A673 (cell line): ENCODE measurements around the gene GABRR2. TPM values are rescaled to one million over a fixed set of nuclear protein-coding genes. Genes with fewer than 3 reads are reported as not detected.

Experiments
- BruUV-seq: library from RNA; stranded (reverse); fragments of 400-500 nt; replicated peaks from 2 replicates; lab custom pipeline; 2021; lab: Mats Ljungman, UMichigan
- CTCF ChIA-PET: fragments of 300-600 bp; sonication (Branson Sonifier 250); formaldehyde crosslinking; loops from one replicate; lab custom pipeline; 2022; ENCODE audit warnings: antibody characterized with exemption; lab: Charles Lee
- POLR2A ChIA-PET: fragments of 300-600 bp; sonication (Branson Sonifier 250); formaldehyde crosslinking; loops from one replicate; lab custom pipeline; 2022; ENCODE audit warnings: antibody characterized with exemption; ENCODE audit not compliant: low non-redundant PET; lab: Charles Lee
- DNase-seq: peaks from one replicate; pipeline ENCODE4 v3.0.0-alpha.2; 2015; ENCODE audit warnings: low spot score
- H3K27ac ChIP-seq: fragments of 200-600 bp; sonication (generic); 2 replicates; pipeline ENCODE4 v1.5.1; 2016; ENCODE audit warnings: mixed run types, low read depth, mild to moderate bottlenecking, mixed read lengths, antibody characterized with exemption, low read length; ENCODE audit not compliant: poor library complexity, severe bottlenecking
- H3K27me3 ChIP-seq: fragments of 200-600 bp; sonication (generic); replicated peaks from 2 replicates; pipeline ENCODE4 v1.6.1; 2017; ENCODE audit warnings: mixed run types, low read depth, mild to moderate bottlenecking, mixed read lengths, antibody characterized with exemption, low read length; ENCODE audit not compliant: insufficient read depth, poor library complexity
- H3K36me3 ChIP-seq: fragments of 200-600 bp; sonication (generic); 2 replicates; pipeline ENCODE4 v1.6.1; 2016; ENCODE audit warnings: mixed run types, mild to moderate bottlenecking, mixed read lengths, antibody characterized with exemption, low read length; ENCODE audit not compliant: insufficient read depth, poor library complexity, severe bottlenecking
- H3K4me1 ChIP-seq: fragments of 200-600 bp; sonication (generic); 2 replicates; pipeline ENCODE4 v1.6.1; 2017; ENCODE audit warnings: mixed run types, mild to moderate bottlenecking, mixed read lengths, antibody characterized with exemption, low read length; ENCODE audit not compliant: insufficient read depth, poor library complexity, severe bottlenecking
- H3K4me3 ChIP-seq: fragments of 200-600 bp; sonication (generic); 2 replicates; pipeline ENCODE4 v1.5.1; 2016; ENCODE audit warnings: low read depth, mixed run types, mild to moderate bottlenecking, mixed read lengths, low read length; ENCODE audit not compliant: poor library complexity, severe bottlenecking
- H3K9me3 ChIP-seq: fragments of 200-600 bp; sonication (generic); 2 replicates; pipeline ENCODE4 v1.6.1; 2016; ENCODE audit warnings: mixed run types, low read depth, mild to moderate bottlenecking, mixed read lengths, antibody characterized with exemption, low read length; ENCODE audit not compliant: poor library complexity, severe bottlenecking
- CTCF ChIP-seq: fragments of 300-800, 200-600 bp; sonication (generic); conservative IDR thresholded peaks from 2 replicates; pipeline ENCODE4 v1.5.1; 2017; ENCODE audit warnings: low read depth, mild to moderate bottlenecking, antibody characterized with exemption, low read length, moderate library complexity, mixed read lengths
- EZH2 ChIP-seq: fragments of 200-600 bp; sonication (generic); IDR thresholded peaks from 2 replicates; pipeline ENCODE4 v1.6.1; 2017; ENCODE audit warnings: borderline replicate concordance, low read depth, mild to moderate bottlenecking, mixed read lengths, antibody characterized with exemption, low read length; ENCODE audit not compliant: poor library complexity, severe bottlenecking
- intact Hi-C: fragments of 100-400 bp; cut with micrococcal nuclease; formaldehyde crosslinking; loops from one replicate; pipeline ENCODE4 v1.10.0; 2022; ENCODE audit not compliant: unreplicated experiment
- total RNA-seq: library from RNA; stranded (reverse); gene quantifications from 2 replicates; pipeline ENCODE4 v1.2.3, GENCODE V29; 2021

The GABRR2 gene
- total RNA-seq, 1 experiment from 2014 or later, result 0.67 TPM

DNA sequence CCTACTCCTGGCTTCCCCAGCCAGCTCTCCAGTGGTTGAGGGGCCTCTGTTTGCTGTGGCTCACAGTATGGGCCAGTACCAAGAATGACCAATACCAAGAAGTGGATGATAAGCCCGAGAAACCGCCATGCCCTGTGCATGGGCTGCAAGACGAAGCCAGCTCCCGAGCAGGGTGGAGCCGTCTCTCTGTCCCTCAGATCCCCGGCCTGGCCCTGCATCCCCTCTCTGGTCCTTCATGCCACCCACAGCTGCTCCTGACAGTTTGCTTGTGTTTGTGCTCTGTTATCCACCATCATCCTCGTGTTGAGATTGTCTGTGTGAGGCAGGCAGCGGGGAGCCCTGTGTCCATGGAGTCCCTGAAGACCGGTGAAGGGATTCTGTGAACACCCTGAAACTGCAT lies 36.1 kb downstream of the GABRR2 start:
- TF ChIP-seq EZH2 (no peak), CTCF (no peak)
- intact Hi-C loops, result no loop called here
- Histone ChIP-seq H3K27me3 (no peaks in the 10 kb centered on the region), H3K4me1 (no peaks in the 10 kb centered on the region), H3K36me3 (no peaks in the 10 kb centered on the region), H3K27ac (no peak overlapping the region), H3K9me3 (no peaks in the 10 kb centered on the region), H3K4me3 (no peak overlapping the region)
- POLR2A ChIA-PET, result interaction anchor here (0.6 kb wide), 1 partner anchor 288 kb away, joined by 5 read pairs; no protein-coding TSS in a partner anchor
- CTCF ChIA-PET, result no interaction called here
- no TSS peak for BruUV-seq
- no peak for DNase-seq

DNA sequence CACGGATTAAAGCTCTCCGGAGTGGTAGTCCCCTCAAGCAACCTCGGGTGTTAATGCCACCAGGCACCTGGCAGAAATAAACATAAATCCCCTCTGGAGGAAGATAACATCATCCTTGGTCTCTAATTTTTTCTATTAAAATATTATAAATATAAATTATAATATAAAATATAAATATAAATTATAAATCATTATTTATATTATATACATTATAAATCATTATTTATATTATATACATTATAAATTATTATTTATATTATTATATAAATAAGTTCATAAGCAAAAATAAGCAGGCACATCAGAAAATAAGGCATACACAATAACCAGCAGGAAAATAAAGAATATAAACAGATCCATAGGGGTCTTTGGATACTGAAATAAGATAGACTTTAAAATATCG lies 39.2 kb downstream of the GABRR2 start:
- Histone ChIP-seq H3K27ac (no peak overlapping the region), H3K36me3 (no peaks in the 10 kb centered on the region), H3K9me3 (no peaks in the 10 kb centered on the region), H3K4me3 (no peak overlapping the region), H3K27me3 (no peaks in the 10 kb centered on the region), H3K4me1 (no peaks in the 10 kb centered on the region)
- BruUV-seq, result no TSS peak
- intact Hi-C loops, result no loop called here
- ChIA-PET CTCF (no interaction called here), POLR2A (no interaction called here)
- DNase-seq, result no peak
- no peak for TF ChIP-seq EZH2

- intact Hi-C loops, result no loop called here
- DNase-seq, result no peak
- Histone ChIP-seq H3K27me3 (no peaks in the 10 kb centered on the region), H3K4me1 (no peaks in the 10 kb centered on the region), H3K4me3 (no peak overlapping the region), H3K9me3 (no peaks in the 10 kb centered on the region), H3K36me3 (no peaks in the 10 kb centered on the region), H3K27ac (no peak overlapping the region)
- no peak for TF ChIP-seq EZH2
- no peak for TF ChIP-seq CTCF
- ChIA-PET CTCF (no interaction called here), POLR2A (no interaction called here)
- no TSS peak for BruUV-seq
Observed at GRCh38 chr6:89273816-89274215, 41.3 kb downstream of the GABRR2 start.

- no TSS peak for BruUV-seq
- ChIA-PET CTCF (no interaction called here), POLR2A (no interaction called here)
- DNase-seq, result no peak
- Histone ChIP-seq H3K4me3 (no peak overlapping the region), H3K27ac (no peak overlapping the region), H3K4me1 (no peaks in the 10 kb centered on the region), H3K36me3 (no peaks in the 10 kb centered on the region), H3K27me3 (no peaks in the 10 kb centered on the region), H3K9me3 (no peaks in the 10 kb centered on the region)
- intact Hi-C loops, result no loop called here
- TF ChIP-seq EZH2, result no peak
- no peak for TF ChIP-seq CTCF
Observed at GRCh38 chr6:89272596-89272995, 42.5 kb downstream of the GABRR2 start.
